ENCODE results near the gene SPHK1.

SPHK1 gene

GRCh38 chr17:76383546-76384221, 725 bp upstream of the SPHK1 start:
- no peaks in the 10 kb centered on the region for H3K79me2 ChIP-seq (ENCODE audit: insufficient read depth, low read length)
- peaks cover 18% of the 10 kb centered on the region for H3K4me1 ChIP-seq (ENCODE audit: insufficient read depth, low read length, poor library complexity, severe bottlenecking)
- H2AFZ ChIP-seq (ENCODE audit: low read length) = peak overlapping the region; percentile 96
- H3K9ac ChIP-seq (ENCODE audit: low read depth, low read length, poor library complexity, severe bottlenecking) = peak overlapping the region; percentile 74
- H3K36me3 ChIP-seq (ENCODE audit: insufficient read depth, low read length) = no peaks in the 10 kb centered on the region
- no peaks in the 10 kb centered on the region for H3F3A ChIP-seq (ENCODE audit: low read depth)
- no peaks in the 10 kb centered on the region for H4K20me1 ChIP-seq (ENCODE audit: insufficient read depth, low read length, poor library complexity, severe bottlenecking)
- no peaks in the 10 kb centered on the region for H3K27me3 ChIP-seq (ENCODE audit: insufficient read depth, low read length, poor library complexity, severe bottlenecking)
- H3K4me3 ChIP-seq (ENCODE audit: low read length, poor library complexity, severe bottlenecking) = peak overlapping the region; percentile 76
- no peaks in the 10 kb centered on the region for H3K9me3 ChIP-seq (ENCODE audit: insufficient read depth, low read depth, low read length)
- peak overlapping the region; percentile 88 for H3K4me2 ChIP-seq (ENCODE audit: low read depth, low read length, poor library complexity, severe bottlenecking)
- no peak for TF ChIP-seq EZH2phosphoT487 (IDR thresholded peaks at IDR 0.05; ENCODE audit: borderline replicate concordance)
- TF ChIP-seq, protein P1, sequence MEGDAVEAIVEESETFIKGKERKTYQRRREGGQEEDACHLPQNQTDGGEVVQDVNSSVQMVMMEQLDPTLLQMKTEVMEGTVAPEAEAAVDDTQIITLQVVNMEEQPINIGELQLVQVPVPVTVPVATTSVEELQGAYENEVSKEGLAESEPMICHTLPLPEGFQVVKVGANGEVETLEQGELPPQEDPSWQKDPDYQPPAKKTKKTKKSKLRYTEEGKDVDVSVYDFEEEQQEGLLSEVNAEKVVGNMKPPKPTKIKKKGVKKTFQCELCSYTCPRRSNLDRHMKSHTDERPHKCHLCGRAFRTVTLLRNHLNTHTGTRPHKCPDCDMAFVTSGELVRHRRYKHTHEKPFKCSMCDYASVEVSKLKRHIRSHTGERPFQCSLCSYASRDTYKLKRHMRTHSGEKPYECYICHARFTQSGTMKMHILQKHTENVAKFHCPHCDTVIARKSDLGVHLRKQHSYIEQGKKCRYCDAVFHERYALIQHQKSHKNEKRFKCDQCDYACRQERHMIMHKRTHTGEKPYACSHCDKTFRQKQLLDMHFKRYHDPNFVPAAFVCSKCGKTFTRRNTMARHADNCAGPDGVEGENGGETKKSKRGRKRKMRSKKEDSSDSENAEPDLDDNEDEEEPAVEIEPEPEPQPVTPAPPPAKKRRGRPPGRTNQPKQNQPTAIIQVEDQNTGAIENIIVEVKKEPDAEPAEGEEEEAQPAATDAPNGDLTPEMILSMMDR (conservative IDR thresholded peaks at IDR 0.05; ENCODE audit: low read length) = peak; percentile 42
- no peaks in the 10 kb centered on the region for H3K9me2 ChIP-seq (replicated peaks; ENCODE audit: low read depth, low read length)

GRCh38 chr17:76384987-76385891, 830 bp downstream of the SPHK1 start:
- peaks cover 4% of the 10 kb centered on the region; the same call in 1 of the 2 replicates for H3F3A ChIP-seq (ENCODE audit: low read depth)
- H3K27me3 ChIP-seq (ENCODE audit: insufficient read depth, low read length, poor library complexity, severe bottlenecking) = no peaks in the 10 kb centered on the region
- H3K36me3 ChIP-seq (ENCODE audit: insufficient read depth, low read length) = no peaks in the 10 kb centered on the region
- H3K4me3 ChIP-seq (ENCODE audit: low read length, poor library complexity, severe bottlenecking) = peak overlapping the region; percentile 76
- peak overlapping the region; percentile 88 for H3K4me2 ChIP-seq (ENCODE audit: low read depth, low read length, poor library complexity, severe bottlenecking)
- peaks cover 18% of the 10 kb centered on the region for H3K4me1 ChIP-seq (ENCODE audit: insufficient read depth, low read length, poor library complexity, severe bottlenecking)
- H4K20me1 ChIP-seq (ENCODE audit: insufficient read depth, low read length, poor library complexity, severe bottlenecking) = no peaks in the 10 kb centered on the region
- no peak overlapping the region; the same call in 1 of the 2 replicates for H2AFZ ChIP-seq (ENCODE audit: low read length)
- TF ChIP-seq EZH2phosphoT487 (IDR thresholded peaks at IDR 0.05; ENCODE audit: borderline replicate concordance) = no peak
- TF ChIP-seq, protein P1 (conservative IDR thresholded peaks at IDR 0.05; ENCODE audit: low read length) = no peak
- H3K9me3 ChIP-seq (ENCODE audit: insufficient read depth, low read depth, low read length) = no peaks in the 10 kb centered on the region
- H3K79me2 ChIP-seq (ENCODE audit: insufficient read depth, low read length) = no peaks in the 10 kb centered on the region
- no peak overlapping the region for H3K9ac ChIP-seq (ENCODE audit: low read depth, low read length, poor library complexity, severe bottlenecking)
- no peaks in the 10 kb centered on the region for H3K9me2 ChIP-seq (replicated peaks; ENCODE audit: low read depth, low read length)

DNA sequence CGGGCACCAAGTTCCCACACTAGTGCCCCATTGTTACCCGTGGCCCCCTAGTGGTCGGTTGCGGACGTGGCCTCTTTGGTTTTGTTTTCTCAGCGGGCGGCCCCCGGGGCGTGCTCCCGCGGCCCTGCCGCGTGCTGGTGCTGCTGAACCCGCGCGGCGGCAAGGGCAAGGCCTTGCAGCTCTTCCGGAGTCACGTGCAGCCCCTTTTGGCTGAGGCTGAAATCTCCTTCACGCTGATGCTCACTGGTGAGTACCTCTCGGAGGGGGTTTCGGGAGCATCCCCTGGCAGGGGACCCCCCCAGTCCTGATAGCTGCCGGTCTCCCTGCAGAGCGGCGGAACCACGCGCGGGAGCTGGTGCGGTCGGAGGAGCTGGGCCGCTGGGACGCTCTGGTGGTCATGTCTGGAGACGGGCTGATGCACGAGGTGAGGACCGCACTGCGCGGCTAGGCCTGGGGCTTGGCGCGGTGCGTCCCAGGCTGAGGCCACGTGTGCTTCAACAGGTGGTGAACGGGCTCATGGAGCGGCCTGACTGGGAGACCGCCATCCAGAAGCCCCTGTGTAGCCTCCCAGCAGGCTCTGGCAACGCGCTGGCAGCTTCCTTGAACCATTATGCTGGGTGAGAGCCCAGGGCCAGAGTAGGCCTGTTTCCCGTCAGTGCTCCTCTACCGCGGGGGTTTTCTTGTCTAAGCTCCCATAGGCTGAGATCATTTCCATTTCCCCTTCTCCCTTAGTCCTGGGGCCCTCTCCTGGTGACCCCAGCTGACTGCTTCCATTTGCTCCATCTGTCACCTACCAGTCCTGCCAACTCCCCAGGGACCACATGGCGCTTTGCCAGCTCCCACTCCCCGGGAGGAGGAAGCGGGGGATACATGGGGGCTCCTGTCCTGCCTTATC, 1.7 kb downstream of the SPHK1 start:
- Histone ChIP-seq H3K9me3 (ENCODE audit: insufficient read depth, low read depth, low read length) (no peaks in the 10 kb centered on the region), H3K4me1 (ENCODE audit: insufficient read depth, low read length, poor library complexity, severe bottlenecking) (peaks cover 18% of the 10 kb centered on the region), H2AFZ (ENCODE audit: low read length) (peak overlapping the region; percentile 16; the same call in 1 of the 2 replicates), H3F3A (ENCODE audit: low read depth) (peaks cover 4% of the 10 kb centered on the region; the same call in 1 of the 2 replicates), H3K9me2 (replicated peaks; ENCODE audit: low read depth, low read length) (no peaks in the 10 kb centered on the region), H3K9ac (ENCODE audit: low read depth, low read length, poor library complexity, severe bottlenecking) (peak overlapping the region; percentile 10), H4K20me1 (ENCODE audit: insufficient read depth, low read length, poor library complexity, severe bottlenecking) (no peaks in the 10 kb centered on the region), H3K4me2 (ENCODE audit: low read depth, low read length, poor library complexity, severe bottlenecking) (peak overlapping the region; percentile 42), H3K27me3 (ENCODE audit: insufficient read depth, low read length, poor library complexity, severe bottlenecking) (no peaks in the 10 kb centered on the region), H3K36me3 (ENCODE audit: insufficient read depth, low read length) (peaks cover 7% of the 10 kb centered on the region; the same call in 1 of the 2 replicates), H3K4me3 (ENCODE audit: low read length, poor library complexity, severe bottlenecking) (peak overlapping the region; percentile 27), H3K79me2 (ENCODE audit: insufficient read depth, low read length) (no peaks in the 10 kb centered on the region)
- TF ChIP-seq, protein P1 (conservative IDR thresholded peaks at IDR 0.05; ENCODE audit: low read length) = peak; percentile 78
- no peak for TF ChIP-seq EZH2phosphoT487 (IDR thresholded peaks at IDR 0.05; ENCODE audit: borderline replicate concordance)
